ENCODE measurements around the gene HIVEP2.

Gene HIVEP2

DNA sequence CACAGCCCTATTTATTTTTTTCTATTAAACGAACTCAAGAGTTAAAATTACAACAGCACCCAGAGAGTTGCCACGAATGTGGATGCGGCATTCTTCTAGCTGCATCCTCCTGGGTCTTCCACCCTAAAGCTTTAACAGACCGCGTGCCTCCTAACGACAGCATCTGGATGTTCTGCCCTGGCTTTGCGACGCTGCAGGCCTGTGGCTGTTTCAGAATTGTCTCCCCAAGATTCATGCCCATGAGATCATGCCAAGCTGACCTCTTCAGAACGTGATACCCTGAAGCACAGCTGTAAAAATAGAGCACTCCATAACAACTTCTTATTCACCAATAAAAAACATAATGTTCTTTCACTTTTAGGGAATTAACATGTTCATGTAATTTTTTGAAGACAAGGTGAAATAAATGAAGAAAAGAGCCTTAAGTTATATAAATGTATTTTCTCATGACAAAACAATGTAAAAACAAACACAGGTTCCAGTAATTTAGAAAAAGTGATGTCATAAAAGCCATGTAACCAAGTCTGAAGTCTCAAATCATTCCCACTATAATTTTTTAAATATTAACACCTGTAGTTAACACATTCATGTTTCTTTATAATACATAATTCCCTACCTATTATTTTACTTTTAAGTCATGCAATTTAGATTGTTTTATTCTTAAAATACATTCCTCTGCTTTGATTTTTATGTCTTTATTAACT is 26.5 kb downstream of the HIVEP2 start:
- no peak for DNase-seq (ENCODE audit: low spot score)

DNA sequence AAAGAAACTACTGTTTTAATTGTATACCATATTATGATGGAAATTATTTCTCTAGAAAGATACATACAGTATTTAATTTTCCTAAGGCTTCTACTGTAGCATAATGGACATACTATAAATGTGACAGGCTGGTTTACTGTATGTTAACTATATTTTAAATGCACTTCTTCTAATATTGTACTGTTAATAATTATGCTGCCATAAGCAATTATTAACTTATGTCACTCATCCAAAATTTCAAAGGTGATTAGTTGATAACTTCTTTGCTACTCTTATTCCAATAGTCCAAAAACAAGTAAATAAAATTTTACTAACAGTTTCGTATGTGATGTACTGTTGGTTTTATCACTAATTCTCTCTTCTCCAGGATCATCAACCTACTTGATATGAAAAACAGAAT is 28.1 kb downstream of the HIVEP2 start:
- no peak for DNase-seq (ENCODE audit: low spot score)

DNA sequence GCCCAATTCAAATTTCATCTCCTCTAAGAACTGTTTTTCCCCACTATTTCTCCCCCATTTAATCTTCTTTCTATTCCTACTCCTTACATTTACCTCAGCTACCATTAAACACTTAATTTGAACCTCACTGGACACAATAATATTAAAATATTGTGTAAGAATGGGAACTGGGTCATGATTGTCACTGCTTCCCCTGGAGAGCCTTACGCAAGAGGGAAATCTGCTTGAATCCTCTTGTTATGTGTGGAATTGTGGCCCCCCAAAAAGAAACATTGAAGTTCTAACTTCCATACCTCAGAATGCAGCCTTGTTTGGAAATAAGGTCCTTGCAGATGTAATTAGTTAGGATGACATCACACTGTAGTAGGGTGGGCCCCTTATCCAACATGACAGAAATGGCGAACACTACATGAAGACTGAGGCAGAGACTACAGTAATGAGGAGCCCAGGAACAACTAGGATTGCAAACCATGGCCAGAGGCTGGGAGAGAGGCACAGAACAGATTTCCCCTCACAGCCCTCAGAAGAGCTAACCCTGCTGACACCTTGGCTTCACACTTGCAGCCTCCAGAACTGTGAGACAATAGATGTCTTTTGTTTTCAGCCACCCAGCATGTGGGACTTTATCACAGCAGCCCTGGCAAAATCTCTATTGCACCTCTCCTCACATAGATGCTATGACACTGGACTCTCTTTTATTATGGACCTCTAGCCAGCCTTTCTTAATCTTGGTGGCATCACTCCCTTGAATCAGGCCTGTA is 29.9 kb downstream of the HIVEP2 start:
- DNase-seq (ENCODE audit: low spot score), result no peak

DNA sequence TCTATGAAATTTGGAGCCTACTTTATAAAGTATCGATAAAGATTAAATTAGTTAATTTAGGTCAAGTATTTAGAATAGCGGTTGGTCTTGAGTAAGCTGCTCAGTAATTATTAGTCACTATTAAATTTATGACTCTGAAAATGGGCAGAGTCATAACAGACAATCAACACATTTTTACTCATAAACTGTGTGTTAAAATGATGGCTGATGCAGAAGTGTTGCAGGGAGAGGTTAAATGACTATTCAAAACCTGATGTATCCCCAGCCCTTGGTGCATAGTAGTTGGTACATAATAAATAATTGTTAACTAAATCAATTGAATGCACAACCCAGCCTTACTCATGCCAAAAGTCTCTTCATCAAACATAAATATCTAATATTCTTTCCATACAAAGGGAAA is 30.6 kb downstream of the HIVEP2 start:
- no peak for DNase-seq (ENCODE audit: low spot score)

DNA sequence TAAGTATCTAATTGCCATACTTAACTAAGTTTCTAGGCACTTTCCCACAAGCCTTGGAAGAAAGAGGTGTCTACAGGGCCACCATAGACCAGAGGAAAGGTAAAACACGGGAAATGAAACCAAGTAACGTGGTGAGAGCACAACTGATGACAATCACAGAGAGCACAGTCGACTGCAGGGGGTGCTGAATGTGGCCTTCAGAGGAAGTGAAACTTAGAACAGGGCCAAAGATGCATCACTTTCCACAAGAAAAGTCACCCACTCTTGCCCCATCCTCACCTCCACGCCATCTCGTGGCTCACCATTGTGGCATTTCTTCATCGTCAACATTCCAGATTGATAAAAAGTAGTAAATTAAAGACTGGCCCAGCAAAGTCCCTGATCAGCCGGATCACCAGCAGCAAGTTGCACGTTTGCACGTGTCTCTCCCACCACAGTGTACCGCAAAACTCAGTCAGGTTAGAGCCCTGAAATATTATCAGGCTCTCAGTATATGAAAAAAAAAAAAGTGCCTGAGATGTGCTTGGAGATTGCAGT is 31.4 kb downstream of the HIVEP2 start:
- no peak for DNase-seq (ENCODE audit: low spot score)

DNA sequence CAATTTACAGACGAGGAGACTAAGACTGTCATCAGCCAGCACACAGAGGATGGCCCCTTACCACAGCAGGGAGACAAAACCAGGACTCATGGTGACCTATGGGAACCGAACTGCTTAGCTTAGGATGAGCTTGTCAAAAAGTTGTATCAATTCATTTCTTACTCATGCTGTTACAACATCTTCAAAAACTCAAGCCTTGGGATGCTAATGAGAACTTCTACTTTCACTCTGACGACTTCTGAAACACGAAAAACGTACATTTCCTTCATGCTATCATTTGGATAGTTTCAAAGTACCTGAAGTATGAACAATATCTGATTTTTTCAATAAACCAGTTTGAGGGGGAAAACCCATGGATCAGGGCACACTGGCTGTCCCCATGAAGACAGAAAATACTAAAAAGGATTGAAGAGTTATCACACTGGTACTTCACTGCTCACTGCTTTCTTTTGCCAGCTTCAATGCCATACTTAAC is 31.9 kb downstream of the HIVEP2 start:
- no peak for DNase-seq (ENCODE audit: low spot score)

DNA sequence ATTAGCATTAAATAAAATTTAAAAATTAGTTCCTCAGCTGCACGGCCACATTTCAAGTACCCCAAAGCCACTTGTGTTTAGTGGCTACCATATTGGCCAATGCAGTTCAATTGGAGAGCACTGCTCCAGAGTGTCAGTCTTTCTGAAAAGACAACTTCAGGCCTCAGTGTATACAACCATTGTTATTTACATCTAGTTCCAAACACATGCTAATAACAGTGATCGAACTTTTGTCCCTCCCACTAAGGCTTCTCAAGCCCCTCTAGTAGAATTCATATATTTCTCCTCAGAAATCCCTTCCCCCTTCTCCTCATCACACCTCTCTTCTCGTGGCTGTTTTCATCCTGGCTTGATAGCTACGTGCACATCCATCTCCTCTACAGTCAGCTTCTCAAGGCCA is 32.9 kb downstream of the HIVEP2 start:
- DNase-seq (ENCODE audit: low spot score), result no peak

DNA sequence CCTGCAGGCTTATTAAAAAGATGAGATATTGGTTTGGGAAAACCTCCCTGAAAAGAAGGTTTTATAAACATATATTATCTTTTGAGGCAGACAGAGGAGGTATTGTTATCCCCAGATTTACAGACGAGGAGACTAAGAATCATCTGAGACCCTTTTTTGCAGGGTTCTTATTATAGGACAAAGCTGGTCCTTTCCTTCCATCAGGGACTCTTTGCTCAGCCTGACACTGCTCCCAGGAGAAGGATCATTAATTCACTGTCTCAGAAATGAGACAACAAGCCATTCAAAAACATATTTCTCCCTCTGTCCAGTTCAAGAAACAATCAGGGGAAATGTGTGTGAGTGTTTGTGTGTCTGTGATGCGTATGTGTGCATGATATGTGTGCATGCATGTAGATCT is 33.5 kb downstream of the HIVEP2 start:
- no peak for DNase-seq (ENCODE audit: low spot score)

DNA sequence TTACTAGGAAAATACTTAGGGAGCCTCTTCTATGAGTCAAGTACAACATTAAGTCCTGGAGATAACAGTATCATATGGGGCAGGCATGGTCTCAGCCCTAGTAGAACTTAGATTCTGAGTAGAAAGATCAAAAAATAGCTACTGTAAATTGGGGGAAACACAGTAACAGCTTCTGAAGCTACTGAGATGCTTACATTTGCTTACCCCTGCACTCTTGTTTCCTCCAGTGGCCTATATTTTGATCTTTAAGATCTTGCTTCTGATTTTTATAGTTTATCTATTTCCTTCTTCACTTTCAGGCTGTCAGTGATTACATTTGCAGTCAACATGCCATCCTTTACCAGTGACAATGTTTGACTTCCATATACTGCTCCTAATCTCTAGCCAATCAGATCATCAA is 35.3 kb downstream of the HIVEP2 start:
- DNase-seq (ENCODE audit: low spot score), result no peak

DNA sequence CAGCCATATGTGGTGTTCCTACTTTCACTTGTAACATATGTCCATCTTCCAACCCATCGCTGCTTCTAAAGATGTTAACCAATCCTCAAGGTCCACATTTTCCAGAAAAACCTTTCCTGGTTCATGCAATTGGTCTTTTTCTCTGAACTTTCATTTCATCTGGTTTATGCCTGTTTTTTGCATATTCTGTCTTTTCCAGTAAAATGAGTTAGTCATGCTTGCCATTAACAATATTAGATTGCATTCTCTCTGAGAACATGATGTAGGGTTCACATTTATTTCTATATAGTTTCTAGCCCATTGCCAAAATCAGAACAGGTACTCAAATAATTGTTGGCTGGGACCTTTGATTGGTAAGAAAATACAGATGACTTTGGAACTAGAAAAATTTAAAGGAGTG is 36.7 kb downstream of the HIVEP2 start:
- no peak for DNase-seq (ENCODE audit: low spot score)

DNA sequence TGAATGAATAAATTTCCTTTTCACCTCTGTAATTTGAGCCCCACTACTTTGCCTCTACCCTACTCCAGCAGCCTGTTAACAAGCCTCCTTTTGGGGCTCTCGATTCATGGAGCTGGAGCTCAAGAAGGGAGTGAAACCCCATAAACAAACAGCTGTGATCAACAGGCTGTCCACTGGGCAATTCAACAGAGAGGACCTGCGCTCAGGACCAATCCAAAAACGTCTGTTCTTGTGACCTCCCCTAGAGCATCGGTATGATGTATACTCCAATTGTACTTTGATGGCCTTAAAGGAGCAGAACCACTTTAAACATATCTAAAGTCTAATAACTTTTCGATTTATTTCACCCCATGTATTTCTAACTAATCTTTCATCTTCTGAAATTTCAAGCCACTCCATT is 37.4 kb downstream of the HIVEP2 start:
- no peak for DNase-seq (ENCODE audit: low spot score)

DNA sequence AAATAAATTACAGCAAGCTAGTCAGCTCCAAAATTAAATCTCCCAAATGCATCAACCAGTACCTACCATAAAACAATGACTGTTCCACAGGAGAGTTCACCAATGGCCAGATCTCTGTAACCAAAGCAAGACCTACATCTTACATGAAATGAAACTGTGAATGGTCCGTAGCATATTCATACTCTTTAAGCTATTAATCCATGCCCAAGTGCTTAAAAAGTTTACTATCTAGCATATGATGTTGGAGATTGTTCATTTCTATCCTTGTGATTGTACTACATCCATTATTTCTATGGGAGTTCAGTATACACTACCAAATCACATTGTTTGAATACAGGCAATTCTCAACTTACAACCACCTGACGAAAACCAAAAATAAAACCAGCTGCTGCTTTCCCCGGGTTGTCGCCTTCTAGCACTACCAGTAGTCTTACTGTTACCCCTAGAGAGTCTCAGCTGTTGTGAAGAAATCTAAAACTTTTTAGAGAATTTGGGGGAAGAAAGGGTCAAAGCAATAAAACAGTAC is 38.0 kb downstream of the HIVEP2 start:
- DNase-seq (ENCODE audit: low spot score), result no peak

DNA sequence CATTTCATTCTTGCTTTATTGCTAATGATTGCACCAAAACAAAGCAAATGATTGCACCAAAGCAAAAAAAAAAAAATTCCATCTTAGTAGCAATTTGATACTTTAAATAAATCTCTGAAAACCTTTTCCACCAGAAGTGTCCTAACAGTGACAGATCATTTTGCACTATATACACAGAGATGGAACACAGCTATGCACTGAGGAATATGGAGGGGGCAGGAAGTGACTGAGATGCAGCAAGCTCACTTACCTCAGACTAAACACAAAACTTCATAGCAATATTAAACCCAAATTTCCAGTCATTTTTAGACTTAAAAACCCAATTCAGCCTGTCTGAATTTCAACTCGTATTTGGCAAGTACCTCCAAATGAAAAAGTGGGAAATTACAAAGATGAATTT is 41.2 kb downstream of the HIVEP2 start:
- DNase-seq (ENCODE audit: low spot score), result no peak

DNA sequence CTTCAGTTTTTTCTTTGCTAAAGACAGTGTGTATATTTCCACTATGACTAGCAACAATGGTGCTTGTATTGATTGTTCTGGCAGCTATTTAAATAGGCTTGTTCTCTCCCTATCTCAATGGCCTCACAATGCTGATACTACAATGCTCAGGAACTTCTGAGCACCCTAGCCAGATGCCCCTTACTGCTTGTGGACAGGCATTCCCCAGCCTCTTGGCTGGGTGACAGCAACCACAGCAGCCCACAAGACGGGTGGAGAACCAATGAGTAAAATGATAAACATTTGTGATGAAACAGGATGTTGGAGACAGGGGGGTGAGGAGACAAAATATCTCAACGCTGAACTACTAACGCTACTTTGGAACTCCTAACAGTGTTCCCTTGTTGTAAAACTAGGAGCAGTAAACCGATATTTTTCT is 42.3 kb downstream of the HIVEP2 start:
- no peak for DNase-seq (ENCODE audit: low spot score)

DNA sequence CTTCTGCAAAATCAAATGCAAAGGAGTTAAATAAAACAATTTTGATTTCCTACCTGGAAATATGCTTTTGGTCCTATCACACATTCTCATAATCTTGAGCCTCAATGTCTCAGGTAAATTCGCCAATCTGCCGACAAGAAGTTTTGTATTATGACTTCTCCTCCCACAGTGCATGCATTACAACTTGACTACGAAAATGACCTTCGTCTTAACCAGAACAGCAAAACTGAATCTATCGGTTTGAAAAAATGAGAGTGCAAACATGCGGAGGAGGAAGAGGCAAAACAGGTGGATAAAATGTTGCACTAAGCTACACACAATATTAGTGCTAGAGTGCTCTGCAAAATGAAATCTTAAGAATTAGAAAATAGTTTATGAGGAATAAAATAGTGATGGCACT is 43.4 kb downstream of the HIVEP2 start:
- DNase-seq (ENCODE audit: low spot score), result no peak

DNA sequence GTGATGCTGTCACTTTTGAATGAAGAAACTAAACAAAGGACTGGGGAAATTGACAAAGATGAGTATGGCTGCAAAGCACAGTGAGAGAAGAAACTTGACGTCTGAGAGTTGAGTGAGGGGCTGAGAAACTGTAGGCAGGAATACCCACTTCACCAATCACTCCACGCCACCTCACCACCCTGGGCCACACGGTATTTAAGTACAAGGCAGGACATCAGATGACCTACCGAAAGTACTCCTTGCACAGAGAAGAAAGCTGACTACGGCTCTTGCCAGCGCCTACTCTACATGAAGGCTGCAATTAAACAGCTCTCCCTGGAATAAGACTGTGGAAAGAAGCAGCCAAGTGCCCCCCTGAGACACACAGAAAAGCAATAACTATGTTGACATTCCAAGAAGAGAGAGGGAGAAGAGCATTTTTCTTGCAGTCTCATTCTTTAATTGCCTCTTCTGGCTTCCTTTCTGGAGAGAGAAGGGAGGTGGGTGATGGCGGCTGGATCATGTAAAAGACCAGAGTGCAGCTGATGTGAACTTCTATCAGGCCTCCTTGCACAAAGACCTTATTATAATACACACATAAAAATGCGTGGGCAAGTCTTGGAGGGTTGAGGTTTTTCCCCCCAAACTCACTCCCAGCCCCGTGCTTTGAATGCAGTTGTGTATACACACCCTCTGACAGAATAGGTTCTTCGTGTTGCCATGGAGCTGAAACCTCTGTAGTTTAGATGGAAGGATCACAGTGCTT is 44.6 kb downstream of the HIVEP2 start:
- no peak for DNase-seq (ENCODE audit: low spot score)

DNA sequence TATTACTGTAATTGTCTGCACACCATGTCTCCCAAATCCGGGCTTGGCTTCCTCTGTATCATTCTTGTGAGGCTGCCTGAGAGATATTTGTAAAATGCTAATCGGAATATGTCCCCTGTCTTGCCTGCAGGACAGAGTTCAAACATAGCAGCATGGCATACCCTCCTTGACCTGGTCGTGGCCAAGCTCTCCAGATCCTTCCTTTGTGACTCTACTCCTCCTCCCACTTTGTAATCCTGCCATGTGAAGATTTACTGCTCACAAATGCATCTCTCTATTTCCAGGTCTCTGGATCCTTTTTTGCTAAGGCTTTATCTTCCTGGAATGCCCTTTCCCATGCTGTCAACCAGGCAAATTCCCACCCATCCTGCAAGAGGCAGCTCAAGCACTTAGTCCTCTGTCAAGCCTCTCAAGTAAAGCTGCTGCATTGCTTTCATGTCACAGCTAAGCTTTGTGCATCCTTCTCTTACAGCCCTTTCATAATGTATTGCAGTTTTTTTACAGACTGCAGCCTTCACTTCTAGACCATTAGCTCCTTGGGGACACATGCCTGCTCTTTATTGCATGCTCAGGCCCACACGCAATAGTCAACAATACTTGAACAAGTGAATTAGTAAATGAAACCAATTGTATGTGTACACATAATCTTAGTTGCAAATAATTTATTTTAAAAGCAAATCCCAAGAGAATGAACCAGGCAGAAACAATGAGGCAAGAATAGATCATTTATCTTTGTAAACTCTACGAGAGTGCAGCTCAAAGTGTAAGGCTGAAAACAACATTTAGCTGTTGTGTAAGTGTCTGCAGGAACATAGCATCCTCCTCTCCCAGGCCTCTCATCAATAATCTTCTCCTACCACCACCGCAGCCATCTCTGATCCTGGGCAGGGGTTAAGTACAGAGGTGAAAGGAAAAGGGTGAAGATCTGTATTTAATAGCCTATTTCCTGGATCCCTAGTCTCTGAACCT is 45.8 kb downstream of the HIVEP2 start:
- no peak for DNase-seq (ENCODE audit: low spot score)

DNA sequence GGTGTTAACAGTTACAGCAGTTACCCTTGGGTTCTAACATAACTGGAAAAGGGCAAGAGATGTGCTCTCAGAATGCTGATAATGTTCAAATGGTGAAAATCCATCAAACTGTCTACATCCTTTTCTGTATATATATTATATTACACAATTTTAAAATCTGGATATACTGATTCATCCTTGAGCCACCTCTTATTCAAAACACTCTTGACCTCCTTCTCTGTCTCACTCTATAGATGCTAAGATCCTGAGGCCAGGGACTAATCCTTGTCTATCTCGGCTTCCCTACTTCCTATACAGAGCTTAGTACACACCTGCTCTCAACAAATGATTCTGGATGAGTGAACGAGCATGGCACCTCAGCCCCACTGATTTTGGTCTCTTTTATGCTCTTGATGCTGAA is 47.3 kb downstream of the HIVEP2 start:
- no peak for DNase-seq (ENCODE audit: low spot score)

DNA sequence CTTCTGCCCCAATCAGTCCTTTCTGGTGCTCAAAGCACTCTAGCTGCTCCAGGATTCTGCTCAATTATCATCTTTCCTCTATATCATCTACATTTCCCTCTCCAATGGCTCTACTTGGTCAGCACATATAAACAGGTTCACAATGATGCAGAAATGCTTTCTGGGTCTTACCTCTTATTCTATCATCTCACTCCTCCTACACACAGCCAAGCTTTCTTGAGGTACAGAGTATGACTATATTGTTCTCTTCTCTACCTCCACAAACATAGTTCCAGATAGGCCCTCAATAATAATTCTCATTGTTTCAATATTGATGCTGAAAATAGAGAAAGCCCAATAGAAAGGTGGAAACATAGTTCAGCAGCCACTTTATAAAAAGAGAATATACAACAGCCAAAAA is 48.2 kb downstream of the HIVEP2 start:
- DNase-seq (ENCODE audit: low spot score), result no peak

DNA sequence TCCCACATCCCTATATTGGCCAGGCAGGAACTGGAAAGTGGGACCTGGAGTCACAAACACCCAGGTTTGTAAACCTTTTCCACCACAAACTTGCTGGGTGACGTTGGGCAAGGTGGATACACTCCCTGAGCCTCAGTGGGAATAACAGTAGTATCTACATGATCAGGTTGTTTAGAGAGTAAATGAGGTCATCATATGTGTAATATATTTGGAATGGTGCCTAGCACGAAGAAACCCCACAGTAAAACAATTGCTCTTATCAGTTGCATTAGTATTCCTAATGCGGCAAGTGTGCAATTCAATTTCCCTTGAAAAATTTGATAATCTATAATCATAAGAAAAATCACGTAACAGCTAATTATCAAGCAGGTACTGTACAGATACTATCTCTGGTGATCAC is 51.9 kb downstream of the HIVEP2 start:
- DNase-seq (ENCODE audit: low spot score), result no peak

Data from SK-N-DZ (cell line).